GM18870 (cell line): ENCODE measurements around the gene ZNF672.
"Not testable (repeated sequence)": the region's sequence is repeated elsewhere in the genome, so short reads cannot be mapped to it uniquely, and the experiment has no call there.

Experiments
- ATAC-seq: cut with Tn5 transposase; IDR thresholded peaks from one replicate; pipeline ENCODE4 v1.9.1; 2021; ENCODE audit warnings: moderate library complexity; ENCODE audit not compliant: unreplicated experiment

The ZNF672 gene

DNA sequence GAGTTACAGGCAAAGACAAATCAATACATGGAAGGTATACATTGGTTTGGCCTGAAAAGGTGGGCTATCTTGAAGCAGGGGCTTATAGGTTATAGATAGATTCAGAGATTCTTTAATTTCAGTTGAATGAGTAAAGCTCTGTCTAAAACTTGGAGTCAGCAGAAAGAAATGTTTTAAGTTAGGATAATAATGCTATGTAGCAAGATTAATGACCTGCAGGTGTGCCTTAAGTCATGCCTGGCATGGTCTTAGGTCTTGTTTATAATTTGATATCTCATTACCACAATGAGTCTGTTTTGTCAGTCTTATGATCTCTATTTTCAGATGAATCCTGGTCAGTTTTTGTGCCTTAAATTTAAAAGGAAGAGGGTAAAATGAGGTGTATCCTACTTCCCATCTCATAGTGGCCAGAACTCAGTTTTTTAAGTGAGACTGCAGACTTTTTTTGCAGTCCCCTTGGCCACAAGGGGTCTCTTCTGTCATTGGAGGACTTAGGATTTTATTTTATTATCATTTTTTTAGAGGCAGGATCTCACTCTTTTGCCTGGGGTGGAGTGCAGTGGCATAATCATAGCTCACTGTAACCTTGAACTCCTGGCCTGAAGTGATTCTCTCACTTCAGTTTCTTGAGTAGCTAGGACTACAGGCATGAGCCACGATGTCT is 46.7 kb downstream of the ZNF672 start:
- no peak for ATAC-seq

DNA sequence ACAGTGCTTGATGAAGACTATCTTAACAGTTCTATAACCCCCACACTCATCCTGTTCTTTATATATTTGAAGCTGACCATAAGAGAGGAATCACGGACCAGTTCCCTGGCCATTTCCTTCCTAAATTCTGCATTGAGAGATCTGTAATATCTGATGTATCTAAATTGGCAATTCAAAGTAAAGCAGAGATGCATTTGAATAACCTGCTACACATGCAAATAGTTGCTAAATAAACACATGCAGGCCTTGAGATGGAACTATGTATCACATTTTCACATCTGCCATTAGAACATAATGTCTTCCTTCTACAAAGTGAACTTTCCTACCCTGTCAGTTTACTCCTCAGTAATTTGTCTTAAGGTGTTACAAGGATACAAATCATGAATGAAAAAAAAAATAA is 47.6 kb downstream of the ZNF672 start:
- ATAC-seq, result no peak

DNA sequence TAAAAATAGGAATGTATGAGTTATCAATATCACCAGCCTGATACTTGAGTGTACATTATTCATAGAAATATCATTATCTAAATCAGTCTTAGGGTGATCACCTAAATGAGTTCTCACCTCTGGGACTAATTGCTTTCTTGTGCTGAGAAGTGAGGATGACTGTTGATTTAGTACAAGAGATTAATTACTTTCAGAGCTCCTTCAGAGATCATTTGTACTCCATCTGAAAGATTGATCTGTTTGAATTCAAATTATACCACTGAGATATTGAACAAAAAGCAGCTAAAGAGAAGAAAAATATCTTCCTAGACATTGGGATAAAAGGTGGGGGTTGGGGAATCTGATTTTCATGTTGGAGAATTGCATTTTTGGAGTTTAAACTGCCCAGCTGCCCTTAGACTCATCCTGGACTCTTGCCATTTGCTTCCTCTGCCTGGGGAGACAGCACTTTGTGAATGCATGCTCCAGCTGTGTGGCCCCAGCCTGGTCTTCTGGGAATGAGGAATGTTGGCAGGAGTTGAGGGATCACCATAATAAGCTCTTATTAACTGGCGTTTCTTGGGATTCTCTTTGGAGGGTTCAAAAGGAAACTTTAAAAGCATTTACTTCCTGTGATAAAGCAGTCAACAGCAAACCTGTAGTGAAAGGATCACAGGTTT is 48.3 kb downstream of the ZNF672 start:
- ATAC-seq, result no peak

DNA sequence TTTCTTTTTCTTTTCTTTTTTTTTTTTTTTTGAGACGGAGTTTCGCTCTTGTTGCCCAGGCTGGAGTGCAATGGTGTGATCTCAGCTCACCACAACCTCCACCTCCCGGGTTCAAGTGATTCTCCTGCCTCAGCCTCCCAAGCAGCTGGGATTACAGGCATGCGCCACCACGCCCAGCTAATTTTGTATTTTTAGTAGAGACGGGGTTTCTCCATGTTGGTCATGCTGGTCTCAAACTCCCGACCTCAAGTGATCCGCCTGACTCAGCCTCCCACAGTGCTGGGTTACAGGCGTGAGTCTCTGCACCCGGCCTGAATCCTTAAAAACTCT is 51.9 kb downstream of the ZNF672 start:
- ATAC-seq, result not testable (repeated sequence)

DNA sequence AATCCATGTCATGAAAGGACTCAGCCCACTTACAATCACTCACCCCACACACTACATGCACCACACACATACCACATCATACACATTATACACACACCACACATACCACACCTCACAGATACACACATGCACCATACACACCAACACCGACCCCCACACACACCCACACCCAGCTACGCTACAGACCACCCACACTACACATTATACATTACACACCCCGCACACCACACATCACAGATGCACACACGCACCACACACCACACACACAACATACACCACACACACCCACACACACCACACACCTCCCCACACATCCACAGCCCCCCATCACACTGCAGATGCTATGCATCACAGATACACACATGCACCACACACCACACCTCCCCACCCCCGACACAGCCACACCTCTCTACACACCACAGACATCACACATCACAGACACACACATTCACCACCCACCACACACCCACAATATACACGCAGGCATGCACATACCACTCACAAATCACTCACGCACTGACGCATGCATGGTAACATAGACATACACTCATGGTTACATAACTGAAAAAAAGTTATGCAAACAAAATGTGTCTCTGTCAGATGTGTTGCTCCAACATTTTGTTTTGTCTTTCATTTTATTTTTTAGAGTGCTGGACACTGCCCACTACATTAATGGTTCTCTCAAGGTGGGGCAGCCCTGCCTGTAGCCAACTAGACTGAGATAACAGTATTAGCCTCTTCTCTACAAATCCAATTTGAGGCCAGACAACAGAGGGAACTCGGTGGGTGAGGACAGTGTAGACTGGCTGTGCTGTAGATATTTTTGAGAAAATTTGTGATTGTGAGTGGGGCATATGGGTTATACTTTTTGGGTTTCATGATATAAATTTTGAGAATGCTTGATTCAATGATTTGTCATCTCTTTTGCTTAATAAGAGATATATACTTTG is 52.8 kb downstream of the ZNF672 start:
- no peak for ATAC-seq

- no peak for ATAC-seq
Measured at GRCh38 chr1:248891758-248892157, 53.7 kb downstream of the ZNF672 start.

- ATAC-seq, result no peak
Measured at GRCh38 chr1:248892590-248892989, 54.6 kb downstream of the ZNF672 start.

DNA sequence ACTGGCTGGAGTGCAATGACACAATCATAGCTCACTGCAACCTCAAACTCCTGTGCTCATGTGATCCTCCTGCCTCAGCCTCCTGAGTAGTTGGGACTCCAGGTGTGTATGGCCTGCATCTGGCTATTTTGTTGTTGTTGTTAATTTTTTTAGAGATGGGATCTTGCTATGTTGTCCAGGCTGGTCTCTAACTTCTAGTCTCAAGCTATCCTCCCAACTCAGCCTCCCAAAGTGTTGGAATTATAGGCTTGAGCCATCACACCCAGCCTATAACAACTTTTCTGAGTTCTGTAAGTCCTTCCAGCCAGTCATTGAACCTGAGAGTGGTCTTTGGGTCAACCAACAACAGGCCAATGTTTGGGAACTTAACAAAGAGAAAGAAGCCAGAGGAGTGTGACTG is 56.8 kb downstream of the ZNF672 start:
- ATAC-seq, result no peak

- ATAC-seq, result no peak
Measured at GRCh38 chr1:248897412-248898337, 59.7 kb downstream of the ZNF672 start.
